HCT116 (cell line): Measurements from ENCODE around the gene ALLC. TPM values are rescaled to one million over a fixed set of nuclear protein-coding genes. Genes with fewer than 3 reads are reported as not detected.

ENCODE experiments used
- ATAC-seq: fragments of 200-7000 bp; cut with Tn5 transposase; 2 replicates; pipeline ENCODE4 v1.9.1; 2020; ENCODE audit warnings: mild to moderate bottlenecking, moderate library complexity
- BruUV-seq: library from RNA; stranded (reverse); fragments of 400-500 nt; replicated peaks from 2 replicates; lab custom pipeline; 2021; lab: Mats Ljungman, UMichigan
- CTCF ChIA-PET: fragments of 300-600 bp; sonication (Branson Sonifier 250); formaldehyde crosslinking; loops from one replicate; lab custom pipeline; 2021; ENCODE audit warnings: antibody characterized with exemption; lab: Charles Lee
- POLR2A ChIA-PET: fragments of 300-600, 350-600 bp; sonication (Branson Sonifier 250); formaldehyde crosslinking; loops from one replicate; lab custom pipeline; 2021; ENCODE audit warnings: antibody characterized with exemption; lab: Charles Lee
- RAD21 ChIA-PET, 2 experiments: fragments of 300-600 bp; sonication (Branson Sonifier 250); formaldehyde crosslinking; loops; one replicate each; lab custom pipeline; 2023; ENCODE audit warnings: low total read pairs in 2 of 2; ENCODE audit not compliant: uncharacterized antibody in 2 of 2, unreplicated experiment in 2 of 2, low non-redundant PET in 1 of 2; lab: Charles Lee
- DNase-seq: peaks from one replicate; pipeline ENCODE4 v3.0.0-alpha.2; 2010; ENCODE audit warnings: low read depth, low spot score
- H2AFZ ChIP-seq: fragments of 200-600 bp; shearing (Covaris generic), sonication (generic); 2 replicates; pipeline ENCODE4 v1.6.1; 2017; ENCODE audit warnings: low read depth, mixed run types, mixed read lengths, antibody characterized with exemption, low read length; ENCODE audit not compliant: poor library complexity, severe bottlenecking
- H3K27ac ChIP-seq: 2 replicates; pipeline ENCODE4 v1.5.1; 2012; ENCODE audit warnings: low read depth, low read length
- H3K27me3 ChIP-seq: fragments of 200-600 bp; sonication (generic); 2 replicates; pipeline ENCODE4 v1.6.1; 2016; ENCODE audit warnings: mixed run types, low read length, mixed read lengths; ENCODE audit not compliant: insufficient read depth
- H3K36me3 ChIP-seq, 2 experiments: fragments of 200-500 bp in 1 of 2; fragments of 200-600 bp in 1 of 2; sonication (Bioruptor generic) in 1 of 2; sonication (generic) in 1 of 2; 2 replicates each; pipeline versions ENCODE4 v1.5.1 to v1.6.1; 2014 to 2016; ENCODE audit warnings: low read length in 2 of 2, inconsistent platforms in 1 of 2, mixed read lengths in 1 of 2, mixed run types in 1 of 2; ENCODE audit not compliant: insufficient read depth in 2 of 2, control insufficient read depth in 1 of 2
- H3K4me1 ChIP-seq, 2 experiments: fragments of 200-600 bp in 1 of 2; sonication (generic) in 1 of 2; 2 replicates each; pipeline versions ENCODE4 v1.5.1 to v1.6.1; 2012 to 2017; ENCODE audit warnings: low read length in 2 of 2, inconsistent platforms in 1 of 2, mild to moderate bottlenecking in 1 of 2, mixed read lengths in 1 of 2, mixed run types in 1 of 2, moderate library complexity in 1 of 2; ENCODE audit not compliant: insufficient read depth in 2 of 2, control insufficient read depth in 1 of 2
- H3K4me2 ChIP-seq: fragments of 200-600 bp; sonication (generic); 2 replicates; pipeline ENCODE4 v1.6.1; 2017; ENCODE audit warnings: mixed run types, low read length, mixed read lengths
- H3K4me3 ChIP-seq, 2 experiments: fragments of 200-600 bp in 1 of 2; sonication (generic) in 1 of 2; replicated peaks in 1 of 2; 2 replicates each; pipeline ENCODE4 v1.5.1; 2011 to 2016; ENCODE audit warnings: low read length in 2 of 2, control low read depth in 1 of 2, low read depth in 1 of 2, mild to moderate bottlenecking in 1 of 2, mixed read lengths in 1 of 2, mixed run types in 1 of 2
- H3K79me2 ChIP-seq: fragments of 200-600 bp; sonication (generic); 2 replicates; pipeline ENCODE4 v1.6.1; 2017; ENCODE audit warnings: mild to moderate bottlenecking, mixed run types, low read length, moderate library complexity, mixed read lengths; ENCODE audit not compliant: insufficient read depth
- H3K9ac ChIP-seq: fragments of 200-600 bp; sonication (generic); 2 replicates; pipeline ENCODE4 v1.6.1; 2016; ENCODE audit warnings: low read length, mixed read lengths
- H3K9me2 ChIP-seq: fragments of 200-600 bp; sonication (generic), shearing (Covaris generic); 2 replicates; pipeline ENCODE4 v1.6.1; 2017; ENCODE audit warnings: mixed run types, mild to moderate bottlenecking, moderate library complexity; ENCODE audit not compliant: insufficient read depth
- H3K9me3 ChIP-seq, 2 experiments: fragments of 200-500 bp in 1 of 2; fragments of 200-600 bp in 1 of 2; sonication (Bioruptor generic) in 1 of 2; sonication (generic) in 1 of 2; 2 replicates each; pipeline ENCODE4 v1.6.1; 2014 to 2017; ENCODE audit warnings: low read length in 2 of 2, mixed read lengths in 2 of 2, inconsistent platforms in 1 of 2, low read depth in 1 of 2, mild to moderate bottlenecking in 1 of 2, mixed run types in 1 of 2, moderate library complexity in 1 of 2; ENCODE audit not compliant: control insufficient read depth in 1 of 2, insufficient read depth in 1 of 2
- H4K20me1 ChIP-seq: fragments of 200-600 bp; sonication (generic), shearing (Covaris generic); 2 replicates; pipeline ENCODE4 v1.6.1; 2017; ENCODE audit warnings: mixed run types, mild to moderate bottlenecking, moderate library complexity; ENCODE audit not compliant: insufficient read depth
- CEBPB ChIP-seq: IDR thresholded peaks from 2 replicates; pipeline ENCODE4 v1.6.1; 2012; ENCODE audit warnings: low read depth
- CTCF ChIP-seq, 3 experiments: fragments of 200-600 bp in 1 of 3; sonication (generic) in 1 of 3; IDR thresholded peaks in 2 of 3; conservative IDR thresholded peaks in 1 of 3; 2 replicates each; pipeline ENCODE4 v1.5.1; 2012 to 2017; ENCODE audit warnings: low read depth in 2 of 3, low read length in 2 of 3, antibody characterized with exemption in 1 of 3, borderline replicate concordance in 1 of 3, control low read depth in 1 of 3, mild to moderate bottlenecking in 1 of 3, mixed read lengths in 1 of 3, mixed run types in 1 of 3, moderate library complexity in 1 of 3; ENCODE audit not compliant: insufficient read depth in 1 of 3
- EGR1 ChIP-seq: IDR thresholded peaks from 2 replicates; pipeline ENCODE4 v1.6.1; 2012; ENCODE audit warnings: low read depth
- ELF1 ChIP-seq: IDR thresholded peaks from 2 replicates; pipeline ENCODE4 v1.6.1; 2012; ENCODE audit warnings: low read depth, borderline replicate concordance
- EZH2 ChIP-seq: fragments of 200-600 bp; sonication (generic); IDR thresholded peaks from 2 replicates; pipeline ENCODE4 v1.6.1; 2017; ENCODE audit warnings: antibody characterized with exemption, mixed run types
- EZH2phosphoT487 ChIP-seq: fragments of 200-600 bp; IDR thresholded peaks from 2 replicates; pipeline ENCODE4 v1.6.1; 2018; ENCODE audit warnings: antibody characterized with exemption, borderline replicate concordance
- JUND ChIP-seq: IDR thresholded peaks from 2 replicates; pipeline ENCODE4 v1.6.1; 2012
- MAX ChIP-seq: IDR thresholded peaks from 2 replicates; pipeline ENCODE4 v1.6.1; 2012
- POLR2AphosphoS5 ChIP-seq: IDR thresholded peaks from 2 replicates; pipeline ENCODE4 v1.6.1; 2011; ENCODE audit warnings: mild to moderate bottlenecking, low read depth, low read length, moderate library complexity
- RAD21 ChIP-seq: IDR thresholded peaks from 2 replicates; pipeline ENCODE4 v1.6.1; 2012; ENCODE audit warnings: low read depth, mild to moderate bottlenecking
- SIN3A ChIP-seq: IDR thresholded peaks from 2 replicates; pipeline ENCODE4 v1.6.1; 2012; ENCODE audit warnings: low read depth
- ZBTB33 ChIP-seq: IDR thresholded peaks from 2 replicates; pipeline ENCODE4 v1.6.1; 2011; ENCODE audit warnings: mild to moderate bottlenecking, low read length, moderate library complexity; ENCODE audit not compliant: insufficient replicate concordance; ENCODE audit errors: extremely low read depth
- ZNF274 ChIP-seq: fragments of 200-500 bp; sonication (Bioruptor generic); IDR thresholded peaks from 2 replicates; pipeline ENCODE4 v1.6.1; 2014; ENCODE audit warnings: mild to moderate bottlenecking, low read depth, low read length, inconsistent platforms
- intact Hi-C: fragments of 100-400 bp; cut with micrococcal nuclease; formaldehyde crosslinking; loops from 2 replicates; pipeline ENCODE4 v1.10.0; 2022
- total RNA-seq: library from RNA; stranded (reverse); gene quantifications from one replicate; pipeline ENCODE4 v1.2.1, GENCODE V29; 2021; ENCODE audit not compliant: unreplicated experiment

The ALLC gene
- total RNA-seq, 1 experiment from 2014 or later: not detected

GRCh38 chr2:3683748-3684454, 25.9 kb downstream of the ALLC start:
- Histone ChIP-seq H3K9ac (no peak overlapping the region), H3K9me3 (no peaks in the 10 kb centered on the region), H3K4me1 (no peaks in the 10 kb centered on the region), H3K9me2 (no peaks in the 10 kb centered on the region), H3K27me3 (peaks cover 13% of the 10 kb centered on the region; the same call in 1 of the 2 replicates), H2AFZ (no peak overlapping the region), H3K36me3 (no peaks in the 10 kb centered on the region), H3K27ac (no peak overlapping the region), H4K20me1 (no peaks in the 10 kb centered on the region), H3K4me3 (no peak overlapping the region), H3K4me2 (no peak overlapping the region), H3K79me2 (no peaks in the 10 kb centered on the region)
- TF ChIP-seq JUND (no peak), RAD21 (0 out of 2 replicates have a peak, but pooled peaks have one; percentile 16)
- POLR2A ChIA-PET: no interaction called here
- ATAC-seq (0 out of 2 replicates have a peak, but pooled peaks have one; percentile 30), DNase-seq (no peak)
- intact Hi-C loops: no loop called here
- BruUV-seq: no TSS peak
- RAD21 ChIA-PET: no interaction called here
- CTCF ChIA-PET: no interaction called here

- Histone ChIP-seq H3K4me3 (no peak overlapping the region), H3K36me3 (no peaks in the 10 kb centered on the region), H2AFZ (no peak overlapping the region), H3K4me1 (no peaks in the 10 kb centered on the region), H3K27me3 (peaks cover 6% of the 10 kb centered on the region; the same call in 1 of the 2 replicates), H3K79me2 (no peaks in the 10 kb centered on the region), H3K4me2 (no peak overlapping the region), H3K9me2 (no peaks in the 10 kb centered on the region), H4K20me1 (no peaks in the 10 kb centered on the region), H3K9ac (no peak overlapping the region), H3K27ac (no peak overlapping the region), H3K9me3 (no peaks in the 10 kb centered on the region)
- ChIA-PET POLR2A (no interaction called here), RAD21 (no interaction called here), CTCF (no interaction called here)
- no TSS peak for BruUV-seq
- DNase-seq (no peak), ATAC-seq (no peak)
- intact Hi-C loops: no loop called here
- TF ChIP-seq POLR2AphosphoS5 (no peak), ZBTB33 (no peak), JUND (no peak), MAX (no peak), EZH2phosphoT487 (no peak), ELF1 (no peak), SIN3A (no peak), CTCF (IDR thresholded peaks at IDR 0.05 in 2 of 3, conservative IDR thresholded peaks at IDR 0.05 in 1 of 3; ENCODE audit: borderline replicate concordance in 1 of 3, insufficient read depth in 1 of 3, low read depth in 2 of 3, low read length in 2 of 3) (no peak), EGR1 (no peak), CEBPB (no peak), ZNF274 (no peak), EZH2 (no peak)
These were observed 32.2 kb downstream of the ALLC start for GRCh38 chr2:3689998-3690748.
